HG02885 (cell line): ENCODE data around the gene CRTC1.

Experiments
- ATAC-seq: cut with Tn5 transposase; IDR thresholded peaks from one replicate; pipeline ENCODE4 v1.9.1; 2021; ENCODE audit warnings: mild to moderate bottlenecking; ENCODE audit not compliant: unreplicated experiment, poor library complexity

Gene CRTC1

GRCh38 chr19:18763674-18764590, 80.5 kb downstream of the CRTC1 start:
- ATAC-seq = no peak

DNA sequence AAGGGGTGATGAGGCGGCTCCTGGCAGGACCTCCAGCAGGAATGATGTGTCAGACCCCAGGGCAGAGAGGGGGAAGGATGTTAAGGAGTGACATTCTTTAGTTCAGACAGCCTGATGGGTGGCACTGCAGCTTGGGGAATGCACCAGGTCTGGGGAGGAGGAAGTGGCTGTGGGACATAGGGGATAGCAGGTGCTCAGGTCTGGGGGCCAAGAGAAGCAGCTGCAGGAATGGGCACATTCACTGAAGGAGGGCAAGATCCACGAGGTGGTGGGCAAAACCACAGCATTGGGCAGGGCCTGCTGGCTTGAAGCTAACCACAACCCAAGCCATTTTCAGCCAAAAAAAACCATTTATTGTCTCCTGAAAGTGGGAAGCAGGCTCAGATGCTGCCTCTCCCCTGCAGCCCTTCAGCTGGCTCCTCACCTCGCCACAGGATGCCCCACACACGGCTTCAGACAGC, 81.1 kb downstream of the CRTC1 start:
- no peak for ATAC-seq

- ATAC-seq = no peak
Observed at GRCh38 chr19:18765224-18765623, 81.7 kb downstream of the CRTC1 start.

DNA sequence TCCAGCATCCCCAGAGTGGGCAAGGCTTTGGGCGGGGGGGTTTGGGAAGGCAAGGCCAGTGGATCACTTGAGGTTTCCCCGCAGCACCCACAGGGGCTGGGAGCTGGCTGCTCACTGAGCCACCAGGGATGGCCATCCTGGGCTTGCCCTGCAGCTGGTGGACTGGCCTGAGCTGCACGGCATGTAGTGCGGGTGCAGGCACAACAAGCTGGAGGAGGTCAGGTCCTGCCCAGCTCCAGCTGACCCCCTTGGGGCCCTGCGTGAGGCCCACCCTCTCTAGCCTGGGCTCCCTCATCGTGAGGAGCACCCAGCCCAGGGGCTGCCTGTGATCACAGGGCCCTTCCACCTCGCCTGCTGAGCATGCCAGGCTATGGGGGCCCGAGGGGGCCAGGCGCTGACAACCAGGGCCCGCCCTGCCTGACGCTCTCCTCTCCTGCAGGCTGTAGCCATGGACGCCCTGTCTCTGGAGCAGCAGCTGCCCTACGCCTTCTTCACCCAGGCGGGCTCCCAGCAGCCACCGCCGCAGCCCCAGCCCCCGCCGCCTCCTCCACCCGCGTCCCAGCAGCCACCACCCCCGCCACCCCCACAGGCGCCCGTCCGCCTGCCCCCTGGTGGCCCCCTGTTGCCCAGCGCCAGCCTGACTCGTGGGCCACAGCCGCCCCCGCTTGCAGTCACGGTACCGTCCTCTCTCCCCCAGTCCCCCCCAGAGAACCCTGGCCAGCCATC, 84.7 kb downstream of the CRTC1 start:
- ATAC-seq = no peak

DNA sequence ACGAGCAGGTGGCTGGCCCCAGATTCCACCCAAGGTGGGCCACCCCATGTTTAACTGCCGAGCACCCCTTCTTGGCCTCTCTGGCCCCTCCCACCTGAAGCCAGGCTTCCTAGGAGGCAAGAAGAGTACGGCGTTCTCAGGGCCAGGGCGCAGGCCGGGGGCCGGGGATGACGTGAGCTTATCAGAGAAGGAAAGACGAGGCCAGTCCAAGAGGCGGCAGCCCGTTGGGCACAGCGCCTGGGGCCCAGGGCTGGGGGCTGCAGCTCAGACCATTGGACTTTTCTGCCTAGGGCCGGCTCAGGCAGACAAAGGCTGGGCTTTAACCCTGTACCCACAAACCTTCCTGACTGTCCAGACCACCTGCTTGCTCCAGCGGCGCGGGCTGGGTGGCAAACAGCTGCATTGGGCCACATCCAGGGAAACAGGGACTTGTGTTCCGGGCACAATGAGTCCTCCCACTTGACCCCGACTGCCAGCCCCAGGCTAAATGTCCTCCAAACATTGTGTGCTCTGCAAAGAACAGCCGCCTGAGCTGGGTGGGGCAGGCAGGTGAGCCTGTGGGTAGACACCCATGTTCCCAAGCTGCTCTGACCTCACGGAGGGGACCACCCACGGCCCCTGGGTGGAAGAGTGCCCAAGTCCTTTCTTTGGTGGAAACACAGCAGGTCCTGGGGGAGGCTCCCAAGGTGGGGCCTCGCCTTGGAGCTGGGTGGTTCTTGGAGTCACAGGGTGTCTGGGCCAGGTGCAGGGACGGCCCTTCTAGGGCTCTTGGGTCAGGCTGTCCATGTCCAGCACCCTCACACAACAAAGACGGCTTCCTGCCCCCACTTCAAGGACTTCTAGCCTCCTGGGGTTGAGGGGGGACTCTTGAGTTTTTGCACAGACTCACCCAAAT, 85.8 kb downstream of the CRTC1 start:
- no peak for ATAC-seq

DNA sequence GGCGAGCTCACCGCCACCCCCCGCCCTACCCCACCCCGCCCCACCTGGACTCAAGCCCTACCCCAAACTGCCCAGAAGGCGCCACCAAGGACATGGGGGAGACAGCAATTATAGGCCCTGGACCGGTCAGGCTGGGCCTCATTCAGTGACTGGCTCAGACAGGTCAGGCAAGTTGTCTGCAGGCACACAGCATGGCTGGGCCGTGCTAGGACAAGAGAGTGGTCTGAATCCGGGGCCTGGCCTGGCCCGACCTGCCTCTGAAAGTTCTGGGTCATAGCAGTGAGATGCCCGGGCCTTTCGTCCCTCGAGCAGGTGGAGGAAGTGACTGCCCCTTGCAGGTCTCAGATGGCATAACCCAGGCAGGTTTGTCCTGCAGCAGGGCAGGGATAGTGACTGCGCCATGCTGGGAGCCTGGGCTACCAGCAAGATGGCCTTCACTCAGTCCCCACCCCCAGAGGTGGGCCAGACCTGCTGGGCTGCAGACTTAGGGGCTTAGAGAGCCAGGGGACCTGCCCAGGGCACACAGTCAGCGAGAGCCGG, 86.6 kb downstream of the CRTC1 start:
- ATAC-seq = no peak

- no peak for ATAC-seq
Observed at GRCh38 chr19:18770663-18771327, 87.3 kb downstream of the CRTC1 start.

GRCh38 chr19:18771328-18772242, 88.1 kb downstream of the CRTC1 start:
- no peak for ATAC-seq

- no peak for ATAC-seq
Observed at GRCh38 chr19:18772620-18773587, 89.4 kb downstream of the CRTC1 start.

DNA sequence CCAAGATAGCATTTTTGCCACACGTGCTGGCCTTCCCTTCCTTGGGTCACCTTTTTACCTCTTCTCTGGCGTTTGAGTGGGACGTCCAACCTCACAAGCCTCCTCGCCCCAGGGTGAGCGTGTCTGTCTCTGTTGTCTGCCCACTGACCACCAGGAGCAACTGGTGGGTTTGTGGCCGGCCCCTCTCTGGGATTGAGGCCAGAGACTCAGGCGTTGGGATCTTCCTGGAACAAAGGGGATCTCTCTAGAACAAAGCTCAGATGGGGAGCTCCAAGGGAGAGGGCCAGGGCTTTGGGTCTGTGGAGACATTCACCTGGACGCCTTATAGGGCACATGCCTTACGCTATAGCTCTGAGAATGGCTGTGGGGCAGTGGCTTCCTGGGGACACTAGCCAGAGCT, 90.2 kb downstream of the CRTC1 start:
- ATAC-seq = no peak

- ATAC-seq = no peak
Observed at GRCh38 chr19:18774107-18774506, 90.6 kb downstream of the CRTC1 start.

- no peak for ATAC-seq
Observed at GRCh38 chr19:18774782-18775444, 91.4 kb downstream of the CRTC1 start.

- no peak for ATAC-seq
Observed at GRCh38 chr19:18775586-18776287, 92.3 kb downstream of the CRTC1 start.

- ATAC-seq = no peak
Observed at GRCh38 chr19:18776288-18776594, 92.8 kb downstream of the CRTC1 start.

- no peak for ATAC-seq
Observed at GRCh38 chr19:18776736-18777135, 93.3 kb downstream of the CRTC1 start.

- ATAC-seq = no peak
Observed at GRCh38 chr19:18777301-18778075, 94.0 kb downstream of the CRTC1 start.
